Measurements from ENCODE around the gene COMMD8.

COMMD8 gene

GRCh38 chr4:47482326-47482725 lies 18.8 kb upstream of the COMMD8 start:
- WGBS (ENCODE audit: extremely low coverage, insufficient coverage, low lambda C conversion rate): no CpG with 5 or more reads among the region's 4 CpGs
- Histone ChIP-seq H3K4me2 (ENCODE audit: low read length) (no peak overlapping the region), H4K5ac (ENCODE audit: low read length) (no peak overlapping the region), H3K4me3 (ENCODE audit: low read length) (no peak overlapping the region), H3K18ac (ENCODE audit: low read length) (no peak overlapping the region), H2BK120ac (ENCODE audit: low read depth, low read length) (no peak overlapping the region), H2AK5ac (ENCODE audit: low read length) (no peak overlapping the region), H2BK15ac (replicated peaks; ENCODE audit: low read depth) (no peak overlapping the region), H2BK5ac (ENCODE audit: low read length) (no peak overlapping the region), H3K56ac (ENCODE audit: low read length) (no peak overlapping the region), H3K4ac (ENCODE audit: low read depth, low read length) (no peak overlapping the region), H3K9ac (ENCODE audit: low read length) (no peak overlapping the region), H3K79me2 (ENCODE audit: control insufficient read depth, insufficient read depth, low read length) (no peaks in the 10 kb centered on the region), H3K4me1 (ENCODE audit: control insufficient read depth, low read depth, low read length) (no peaks in the 10 kb centered on the region), H3K36me3 (ENCODE audit: control insufficient read depth, insufficient read depth, low read length) (no peaks in the 10 kb centered on the region), H4K8ac (ENCODE audit: low read depth, low read length) (no peak overlapping the region), H3K23ac (ENCODE audit: low read length) (no peak overlapping the region), H3K27ac (ENCODE audit: low read depth, low read length) (no peak overlapping the region), H3K79me1 (ENCODE audit: low read length) (no peaks in the 10 kb centered on the region), H3K27me3 (ENCODE audit: insufficient read depth, low read length, poor library complexity) (no peaks in the 10 kb centered on the region)
- DNase-seq: no peak

GRCh38 chr4:47478804-47479203 lies 15.3 kb upstream of the COMMD8 start:
- Histone ChIP-seq H3K36me3 (ENCODE audit: control insufficient read depth, insufficient read depth, low read length) (no peaks in the 10 kb centered on the region), H3K79me1 (ENCODE audit: low read length) (no peaks in the 10 kb centered on the region), H3K18ac (ENCODE audit: low read length) (no peak overlapping the region), H2BK15ac (replicated peaks; ENCODE audit: low read depth) (no peak overlapping the region), H2BK5ac (ENCODE audit: low read length) (no peak overlapping the region), H4K8ac (ENCODE audit: low read depth, low read length) (no peak overlapping the region), H3K4ac (ENCODE audit: low read depth, low read length) (no peak overlapping the region), H3K9ac (ENCODE audit: low read length) (no peak overlapping the region), H2AK5ac (ENCODE audit: low read length) (no peak overlapping the region), H4K5ac (ENCODE audit: low read length) (no peak overlapping the region), H3K27ac (ENCODE audit: low read depth, low read length) (no peak overlapping the region), H3K56ac (ENCODE audit: low read length) (no peak overlapping the region), H3K79me2 (ENCODE audit: control insufficient read depth, insufficient read depth, low read length) (no peaks in the 10 kb centered on the region), H2BK120ac (ENCODE audit: low read depth, low read length) (no peak overlapping the region), H3K4me3 (ENCODE audit: low read length) (no peak overlapping the region), H3K23ac (ENCODE audit: low read length) (no peak overlapping the region), H3K4me2 (ENCODE audit: low read length) (no peak overlapping the region), H3K27me3 (ENCODE audit: insufficient read depth, low read length, poor library complexity) (no peaks in the 10 kb centered on the region), H3K4me1 (ENCODE audit: control insufficient read depth, low read depth, low read length) (no peaks in the 10 kb centered on the region)
- DNase-seq: no peak
- no CpG with 5 or more reads among the region's 4 CpGs for WGBS (ENCODE audit: extremely low coverage, insufficient coverage, low lambda C conversion rate)

GRCh38 chr4:47475411-47475810 lies 11.9 kb upstream of the COMMD8 start:
- no CpG with 5 or more reads among the region's 1 CpG for WGBS (ENCODE audit: extremely low coverage, insufficient coverage, low lambda C conversion rate)

GRCh38 chr4:47474799-47475198 lies 11.3 kb upstream of the COMMD8 start:
- DNase-seq: no peak
- Histone ChIP-seq H3K18ac (ENCODE audit: low read length) (no peak overlapping the region), H3K27ac (ENCODE audit: low read depth, low read length) (no peak overlapping the region), H4K5ac (ENCODE audit: low read length) (no peak overlapping the region), H3K79me2 (ENCODE audit: control insufficient read depth, insufficient read depth, low read length) (no peaks in the 10 kb centered on the region), H3K36me3 (ENCODE audit: control insufficient read depth, insufficient read depth, low read length) (no peaks in the 10 kb centered on the region), H2BK120ac (ENCODE audit: low read depth, low read length) (no peak overlapping the region), H3K27me3 (ENCODE audit: insufficient read depth, low read length, poor library complexity) (no peaks in the 10 kb centered on the region), H2AK5ac (ENCODE audit: low read length) (no peak overlapping the region), H3K79me1 (ENCODE audit: low read length) (no peaks in the 10 kb centered on the region), H3K4me1 (ENCODE audit: control insufficient read depth, low read depth, low read length) (no peaks in the 10 kb centered on the region), H2BK5ac (ENCODE audit: low read length) (no peak overlapping the region), H4K8ac (ENCODE audit: low read depth, low read length) (no peak overlapping the region), H3K4me2 (ENCODE audit: low read length) (no peak overlapping the region), H3K23ac (ENCODE audit: low read length) (no peak overlapping the region), H2BK15ac (replicated peaks; ENCODE audit: low read depth) (no peak overlapping the region), H3K56ac (ENCODE audit: low read length) (no peak overlapping the region), H3K9ac (ENCODE audit: low read length) (no peak overlapping the region), H3K4me3 (ENCODE audit: low read length) (no peak overlapping the region), H3K4ac (ENCODE audit: low read depth, low read length) (no peak overlapping the region)
- no CpG with 5 or more reads among the region's 4 CpGs for WGBS (ENCODE audit: extremely low coverage, insufficient coverage, low lambda C conversion rate)

More at GRCh38 chr4:47475411-47475810, 11.9 kb upstream of the COMMD8 start:
- Histone ChIP-seq H3K4me2 (ENCODE audit: low read length) (no peak overlapping the region), H4K5ac (ENCODE audit: low read length) (no peak overlapping the region), H2BK15ac (replicated peaks; ENCODE audit: low read depth) (no peak overlapping the region), H3K27ac (ENCODE audit: low read depth, low read length) (no peak overlapping the region), H3K79me1 (ENCODE audit: low read length) (no peaks in the 10 kb centered on the region), H3K36me3 (ENCODE audit: control insufficient read depth, insufficient read depth, low read length) (no peaks in the 10 kb centered on the region), H3K9ac (ENCODE audit: low read length) (no peak overlapping the region), H3K79me2 (ENCODE audit: control insufficient read depth, insufficient read depth, low read length) (no peaks in the 10 kb centered on the region), H3K18ac (ENCODE audit: low read length) (no peak overlapping the region), H3K27me3 (ENCODE audit: insufficient read depth, low read length, poor library complexity) (no peaks in the 10 kb centered on the region), H3K23ac (ENCODE audit: low read length) (no peak overlapping the region), H2BK120ac (ENCODE audit: low read depth, low read length) (no peak overlapping the region), H2AK5ac (ENCODE audit: low read length) (no peak overlapping the region), H3K4ac (ENCODE audit: low read depth, low read length) (no peak overlapping the region), H2BK5ac (ENCODE audit: low read length) (no peak overlapping the region), H3K4me3 (ENCODE audit: low read length) (no peak overlapping the region), H3K4me1 (ENCODE audit: control insufficient read depth, low read depth, low read length) (no peaks in the 10 kb centered on the region), H3K56ac (ENCODE audit: low read length) (no peak overlapping the region), H4K8ac (ENCODE audit: low read depth, low read length) (no peak overlapping the region)
- no peak for DNase-seq

- Histone ChIP-seq H2BK120ac (ENCODE audit: low read depth, low read length) (no peak overlapping the region), H2BK5ac (ENCODE audit: low read length) (no peak overlapping the region), H3K23ac (ENCODE audit: low read length) (no peak overlapping the region), H3K56ac (ENCODE audit: low read length) (no peak overlapping the region), H3K4ac (ENCODE audit: low read depth, low read length) (no peak overlapping the region), H3K4me3 (ENCODE audit: low read length) (no peak overlapping the region), H2BK15ac (replicated peaks; ENCODE audit: low read depth) (no peak overlapping the region), H3K79me2 (ENCODE audit: control insufficient read depth, insufficient read depth, low read length) (no peaks in the 10 kb centered on the region), H3K79me1 (ENCODE audit: low read length) (no peaks in the 10 kb centered on the region), H4K5ac (ENCODE audit: low read length) (no peak overlapping the region), H3K4me2 (ENCODE audit: low read length) (no peak overlapping the region), H3K27ac (ENCODE audit: low read depth, low read length) (no peak overlapping the region), H4K8ac (ENCODE audit: low read depth, low read length) (no peak overlapping the region), H2AK5ac (ENCODE audit: low read length) (no peak overlapping the region), H3K9ac (ENCODE audit: low read length) (no peak overlapping the region), H3K4me1 (ENCODE audit: control insufficient read depth, low read depth, low read length) (no peaks in the 10 kb centered on the region), H3K27me3 (ENCODE audit: insufficient read depth, low read length, poor library complexity) (no peaks in the 10 kb centered on the region), H3K36me3 (ENCODE audit: control insufficient read depth, insufficient read depth, low read length) (no peaks in the 10 kb centered on the region), H3K18ac (ENCODE audit: low read length) (no peak overlapping the region)
- no CpG with 5 or more reads among the region's 3 CpGs for WGBS (ENCODE audit: extremely low coverage, insufficient coverage, low lambda C conversion rate)
- no peak for DNase-seq
Measured at GRCh38 chr4:47473141-47473750, 9.7 kb upstream of the COMMD8 start.

- Histone ChIP-seq H2BK5ac (ENCODE audit: low read length) (no peak overlapping the region), H3K79me2 (ENCODE audit: control insufficient read depth, insufficient read depth, low read length) (no peaks in the 10 kb centered on the region), H3K27me3 (ENCODE audit: insufficient read depth, low read length, poor library complexity) (no peaks in the 10 kb centered on the region), H2BK15ac (replicated peaks; ENCODE audit: low read depth) (no peak overlapping the region), H3K36me3 (ENCODE audit: control insufficient read depth, insufficient read depth, low read length) (no peaks in the 10 kb centered on the region), H3K4me3 (ENCODE audit: low read length) (no peak overlapping the region), H2AK5ac (ENCODE audit: low read length) (no peak overlapping the region), H3K23ac (ENCODE audit: low read length) (no peak overlapping the region), H3K27ac (ENCODE audit: low read depth, low read length) (no peak overlapping the region), H2BK120ac (ENCODE audit: low read depth, low read length) (no peak overlapping the region), H3K56ac (ENCODE audit: low read length) (no peak overlapping the region), H3K4ac (ENCODE audit: low read depth, low read length) (no peak overlapping the region), H4K5ac (ENCODE audit: low read length) (no peak overlapping the region), H4K8ac (ENCODE audit: low read depth, low read length) (no peak overlapping the region), H3K18ac (ENCODE audit: low read length) (no peak overlapping the region), H3K4me1 (ENCODE audit: control insufficient read depth, low read depth, low read length) (no peaks in the 10 kb centered on the region), H3K9ac (ENCODE audit: low read length) (no peak overlapping the region), H3K79me1 (ENCODE audit: low read length) (no peaks in the 10 kb centered on the region), H3K4me2 (ENCODE audit: low read length) (no peak overlapping the region)
- no peak for DNase-seq
- no CpG with 5 or more reads among the region's 2 CpGs for WGBS (ENCODE audit: extremely low coverage, insufficient coverage, low lambda C conversion rate)
Measured at GRCh38 chr4:47471591-47471990, 8.1 kb upstream of the COMMD8 start.

Data from mesendoderm (in vitro differentiated cells).